ENCODE measurements around the gene SPTBN5.

GRCh38 chr15:41798607-41799487 lies 95.0 kb downstream of the SPTBN5 start:
- no peak for TF ChIP-seq EZH2 (IDR thresholded peaks at IDR 0.05; ENCODE audit: borderline replicate concordance, low read length)
- no peak for TF ChIP-seq CTCF (IDR thresholded peaks at IDR 0.05; ENCODE audit: low read length)
